Endothelial cell of umbilical vein (primary cell): ENCODE results near the gene SEMA3E. TPM values are rescaled to one million over a fixed set of nuclear protein-coding genes. Genes with fewer than 3 reads are reported as not detected.

ENCODE experiments used
- BruUV-seq: library from RNA; stranded (reverse); fragments of 400-500 nt; replicated peaks from 2 replicates; lab custom pipeline; 2021; lab: Mats Ljungman, UMichigan
- CTCF ChIA-PET: fragments of 300-600, 350-600 bp; sonication (Branson Sonifier 250); formaldehyde crosslinking; loops from one replicate; lab custom pipeline; 2021; ENCODE audit warnings: antibody characterized with exemption, inconsistent platforms; lab: Charles Lee
- POLR2A ChIA-PET: fragments of 300-600, 350-600 bp; sonication (Branson Sonifier 250); formaldehyde crosslinking; loops from one replicate; lab custom pipeline; 2021; ENCODE audit warnings: antibody characterized with exemption, inconsistent platforms; lab: Charles Lee
- DNase-seq: peaks from one replicate; pipeline ENCODE4 v3.0.0-alpha.2; 2011; ENCODE audit warnings: low read depth, low spot score
- FAIRE-seq: peaks from 2 replicates; lab custom pipeline; 2011; peaks lifted over from hg19 to GRCh38; lab: Jason Lieb, UNC
- H2AFZ ChIP-seq: 2 replicates; pipeline ENCODE4 v1.6.0; 2012; ENCODE audit warnings: low read depth, low read length, control low read depth, inconsistent platforms
- H3K27ac ChIP-seq: 2 replicates; pipeline ENCODE4 v1.5.1; 2011; ENCODE audit warnings: low read depth, mild to moderate bottlenecking, control low read depth, low read length, moderate library complexity; ENCODE audit not compliant: insufficient read depth
- H3K27me3 ChIP-seq, 2 experiments: 2 replicates each; pipeline versions ENCODE4 v1.6.0 to v1.6.1; 2011; ENCODE audit warnings: low read length in 2 of 2, mixed read lengths in 1 of 2; ENCODE audit not compliant: control insufficient read depth in 2 of 2, insufficient read depth in 2 of 2
- H3K36me3 ChIP-seq, 2 experiments: 2 replicates in 1 of 2; 3 replicates in 1 of 2; pipeline ENCODE4 v1.5.1; 2011; ENCODE audit warnings: low read length in 2 of 2, mild to moderate bottlenecking in 1 of 2, moderate library complexity in 1 of 2; ENCODE audit not compliant: control insufficient read depth in 2 of 2, insufficient read depth in 2 of 2; ENCODE audit errors: extremely low read depth in 1 of 2
- H3K4me1 ChIP-seq: 3 replicates; pipeline ENCODE4 v1.5.1; 2011; ENCODE audit warnings: mild to moderate bottlenecking, low read length; ENCODE audit not compliant: control insufficient read depth, insufficient read depth; ENCODE audit errors: extremely low read depth
- H3K4me2 ChIP-seq: 2 replicates; pipeline ENCODE4 v1.6.1; 2011; ENCODE audit warnings: low read length, control low read depth, mixed read lengths; ENCODE audit not compliant: insufficient read depth
- H3K4me3 ChIP-seq, 3 experiments: fragments of 200-600 bp in 1 of 3; sonication (generic), shearing (Covaris generic) in 1 of 3; replicated peaks in 1 of 3; 2 replicates each; pipeline ENCODE4 v1.5.1; 2011 to 2016; ENCODE audit warnings: control low read depth in 3 of 3, low read length in 3 of 3, mild to moderate bottlenecking in 2 of 3, inconsistent platforms in 1 of 3, low read depth in 1 of 3, moderate library complexity in 1 of 3; ENCODE audit not compliant: insufficient read depth in 1 of 3
- H3K79me2 ChIP-seq: 2 replicates; pipeline ENCODE4 v1.6.0; 2012; ENCODE audit warnings: low read length, inconsistent platforms; ENCODE audit not compliant: control insufficient read depth, insufficient read depth
- H3K9ac ChIP-seq: replicated peaks from 2 replicates; pipeline ENCODE3; 2011; ENCODE audit warnings: low read length, control low read depth; ENCODE audit not compliant: insufficient read depth; ENCODE audit errors: extremely low read depth
- H3K9me1 ChIP-seq: replicated peaks from 3 replicates; pipeline ENCODE4 v1.6.0; 2011; ENCODE audit warnings: mild to moderate bottlenecking, low read length; ENCODE audit not compliant: control insufficient read depth, insufficient read depth; ENCODE audit errors: extremely low read depth
- H3K9me3 ChIP-seq: replicated peaks from 2 replicates; pipeline ENCODE4 v1.5.1; 2012; ENCODE audit warnings: low read length, inconsistent platforms; ENCODE audit not compliant: control insufficient read depth, insufficient read depth
- H4K20me1 ChIP-seq: replicated peaks from 2 replicates; pipeline ENCODE3; 2011; ENCODE audit warnings: mild to moderate bottlenecking, low read length; ENCODE audit not compliant: control insufficient read depth, insufficient read depth; ENCODE audit errors: extremely low read depth
- EZH2 ChIP-seq: IDR thresholded peaks from 2 replicates; pipeline ENCODE4 v1.6.1; 2012; ENCODE audit warnings: borderline replicate concordance, low read depth, mild to moderate bottlenecking, moderate library complexity, low read length, inconsistent platforms; ENCODE audit not compliant: severe bottlenecking
- FOS ChIP-seq: IDR thresholded peaks from 2 replicates; pipeline ENCODE4 v1.6.1; 2011; ENCODE audit warnings: mild to moderate bottlenecking, low read length, moderate library complexity, borderline replicate concordance; ENCODE audit not compliant: insufficient read depth
- GATA2 ChIP-seq: IDR thresholded peaks from 2 replicates; pipeline ENCODE4 v1.7.0; 2011; ENCODE audit warnings: low read depth, mild to moderate bottlenecking, moderate library complexity, mixed read lengths, low read length; ENCODE audit not compliant: insufficient read length, insufficient read depth
- JUN ChIP-seq: IDR thresholded peaks from 2 replicates; pipeline ENCODE4 v1.6.1; 2011; ENCODE audit warnings: borderline replicate concordance, low read depth; ENCODE audit not compliant: insufficient read length, insufficient read depth
- MAX ChIP-seq: IDR thresholded peaks from 2 replicates; pipeline ENCODE4 v1.6.1; 2011; ENCODE audit not compliant: insufficient read depth, insufficient read length
- MYC ChIP-seq: IDR thresholded peaks from one replicate; pipeline ENCODE4 v1.6.1; 2011; ENCODE audit warnings: mild to moderate bottlenecking, low read depth, low read length
- POLR2A ChIP-seq: IDR thresholded peaks from 2 replicates; pipeline ENCODE4 v1.6.1; 2012; ENCODE audit warnings: low read depth, mild to moderate bottlenecking, control low read depth, low read length
- POLR2AphosphoS5 ChIP-seq: IDR thresholded peaks from 2 replicates; pipeline ENCODE4 v1.6.1; 2012; ENCODE audit warnings: low read depth, mild to moderate bottlenecking, control low read depth, low read length, moderate library complexity; ENCODE audit not compliant: insufficient read depth
- dilution Hi-C: fragments of 300-500 bp; cut with MboI; formaldehyde crosslinking; loops from one replicate; pipeline ENCODE4 v1.15.0; 2019; ENCODE audit warnings: low sequenced_read_pairs; ENCODE audit not compliant: extremely low pct_ligation_motif_present
- intact Hi-C: fragments of 100-400 bp; cut with micrococcal nuclease; formaldehyde crosslinking; loops from one replicate; pipeline ENCODE4 v1.10.0; 2022
- polyA plus RNA-seq, 4 experiments: library from polyadenylated mRNA; depleted of rRNA in 3 of 4; stranded (reverse) in 3 of 4; unstranded in 1 of 4; fragments of >200 nt; gene quantifications; 2 replicates each; pipeline versions ENCODE4 v1.2.1 to v1.2.3, GENCODE V29; 2011 to 2012; ENCODE audit warnings: missing spikeins in 1 of 4
- total RNA-seq: library from RNA; stranded (reverse); gene quantifications from 2 replicates; pipeline ENCODE4 v1.2.3, GENCODE V29; 2021
- TF ChIP-seq, protein P1 (sequence below), 2 donors: IDR thresholded peaks; 1 replicate in 1 of 2; 2 replicates in 1 of 2; pipeline ENCODE4 v1.5.1; 2011; ENCODE audit warnings: low read length in 2 of 2, mild to moderate bottlenecking in 2 of 2, moderate library complexity in 2 of 2, control low read depth in 1 of 2, inconsistent platforms in 1 of 2, low read depth in 1 of 2; ENCODE audit not compliant: insufficient read depth in 1 of 2; ENCODE audit errors: extremely low read depth in 1 of 2

The SEMA3E gene
- total and polyA plus RNA-seq, 2 donors (not counting 3 experiments of a cell fraction or from before 2014, with no cell fraction given): not detected

DNA sequence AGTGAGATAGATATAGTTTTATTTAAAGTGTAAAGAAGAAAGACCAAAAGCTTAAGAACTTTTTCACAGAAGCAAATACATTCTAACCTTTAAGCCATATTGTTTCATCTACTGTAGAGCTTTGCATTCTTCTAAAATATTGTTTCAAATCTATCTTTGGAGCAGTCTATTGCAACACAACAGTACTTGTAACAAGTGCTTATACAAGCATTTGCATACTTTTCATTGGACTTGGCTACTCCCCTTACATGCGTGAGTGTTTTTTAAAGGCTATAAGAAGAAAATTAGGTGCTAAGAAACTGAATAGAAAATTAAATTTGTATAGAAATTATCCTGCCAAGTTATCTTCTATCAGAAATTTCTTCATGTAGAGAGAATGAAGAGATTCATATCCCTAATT lies 45.3 kb downstream of the SEMA3E start:
- Histone ChIP-seq H3K27me3 (no peaks in the 10 kb centered on the region), H3K79me2 (no peaks in the 10 kb centered on the region), H3K9me1 (no peaks in the 10 kb centered on the region), H4K20me1 (no peaks in the 10 kb centered on the region), H3K4me1 (no peaks in the 10 kb centered on the region), H3K36me3 (no peaks in the 10 kb centered on the region), H3K9me3 (no peaks in the 10 kb centered on the region), H2AFZ (no peak overlapping the region), H3K9ac (no peak overlapping the region), H3K27ac (no peak overlapping the region), H3K4me3 (no peak overlapping the region), H3K4me2 (no peak overlapping the region)
- intact Hi-C loops (no loop called here), dilution Hi-C loops (no loop called here)
- TF ChIP-seq POLR2AphosphoS5 (no peak), MAX (no peak), MYC (no peak), EZH2 (no peak)
- TF ChIP-seq, protein P1, sequence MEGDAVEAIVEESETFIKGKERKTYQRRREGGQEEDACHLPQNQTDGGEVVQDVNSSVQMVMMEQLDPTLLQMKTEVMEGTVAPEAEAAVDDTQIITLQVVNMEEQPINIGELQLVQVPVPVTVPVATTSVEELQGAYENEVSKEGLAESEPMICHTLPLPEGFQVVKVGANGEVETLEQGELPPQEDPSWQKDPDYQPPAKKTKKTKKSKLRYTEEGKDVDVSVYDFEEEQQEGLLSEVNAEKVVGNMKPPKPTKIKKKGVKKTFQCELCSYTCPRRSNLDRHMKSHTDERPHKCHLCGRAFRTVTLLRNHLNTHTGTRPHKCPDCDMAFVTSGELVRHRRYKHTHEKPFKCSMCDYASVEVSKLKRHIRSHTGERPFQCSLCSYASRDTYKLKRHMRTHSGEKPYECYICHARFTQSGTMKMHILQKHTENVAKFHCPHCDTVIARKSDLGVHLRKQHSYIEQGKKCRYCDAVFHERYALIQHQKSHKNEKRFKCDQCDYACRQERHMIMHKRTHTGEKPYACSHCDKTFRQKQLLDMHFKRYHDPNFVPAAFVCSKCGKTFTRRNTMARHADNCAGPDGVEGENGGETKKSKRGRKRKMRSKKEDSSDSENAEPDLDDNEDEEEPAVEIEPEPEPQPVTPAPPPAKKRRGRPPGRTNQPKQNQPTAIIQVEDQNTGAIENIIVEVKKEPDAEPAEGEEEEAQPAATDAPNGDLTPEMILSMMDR (IDR thresholded peaks at IDR 0.05; ENCODE audit: extremely low read depth in 1 of 2, insufficient read depth in 1 of 2, low read depth in 1 of 2, low read length in 2 of 2): no peak
- BruUV-seq: no TSS peak
- FAIRE-seq (no peak), DNase-seq (no peak)
- ChIA-PET POLR2A (no interaction called here), CTCF (interaction anchor here (1.1 to 3.0 kb wide), 2 partner anchors 12 to 19 kb away, joined by 3 to 9 read pairs; no protein-coding TSS in a partner anchor)

DNA sequence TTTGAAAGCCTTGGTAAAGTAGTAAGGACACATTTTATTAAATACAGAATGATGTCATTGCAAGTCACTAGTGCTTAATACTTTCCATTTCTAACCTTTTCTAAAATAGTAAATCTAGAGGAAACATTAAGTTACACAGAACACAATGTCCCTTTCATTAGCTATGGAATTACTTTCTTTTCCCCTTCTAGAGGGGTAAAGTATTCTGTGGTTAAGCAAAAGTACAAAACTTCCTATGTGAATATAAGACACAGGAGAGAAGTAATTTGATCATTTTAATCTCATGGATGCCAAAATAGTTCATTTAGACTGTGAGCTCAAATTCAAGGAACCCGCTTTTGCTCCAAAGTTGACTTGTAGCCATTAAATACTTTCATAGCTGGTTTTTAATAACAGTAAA lies 49.8 kb downstream of the SEMA3E start:
- Histone ChIP-seq H3K9me3 (no peaks in the 10 kb centered on the region), H3K9ac (no peak overlapping the region), H3K27ac (no peak overlapping the region), H3K4me2 (no peak overlapping the region), H3K4me3 (no peak overlapping the region), H2AFZ (no peak overlapping the region), H3K9me1 (no peaks in the 10 kb centered on the region), H3K36me3 (no peaks in the 10 kb centered on the region), H3K79me2 (no peaks in the 10 kb centered on the region), H3K4me1 (no peaks in the 10 kb centered on the region), H3K27me3 (no peaks in the 10 kb centered on the region), H4K20me1 (no peaks in the 10 kb centered on the region)
- TF ChIP-seq, protein P1 (IDR thresholded peaks at IDR 0.05; ENCODE audit: extremely low read depth in 1 of 2, insufficient read depth in 1 of 2, low read depth in 1 of 2, low read length in 2 of 2): no peak
- TF ChIP-seq GATA2: no peak
- TF ChIP-seq POLR2AphosphoS5: no peak
- TF ChIP-seq FOS: no peak
- TF ChIP-seq MAX: no peak
- no peak for TF ChIP-seq POLR2A
- no peak for TF ChIP-seq JUN
- no peak for TF ChIP-seq MYC
- TF ChIP-seq EZH2: no peak
- no TSS peak for BruUV-seq
- DNase-seq (no peak), FAIRE-seq (no peak)
- dilution Hi-C loops (no loop called here), intact Hi-C loops (no loop called here)
- ChIA-PET CTCF (no interaction called here), POLR2A (no interaction called here)
